GM20431 (cell line): ENCODE measurements around the gene XYLT1.

Experiments used
- in situ Hi-C: fragments of 300-500 bp; cut with MseI, MboI; formaldehyde crosslinking; loops from one replicate; pipeline ENCODE4 v1.15.0; 2020; ENCODE audit warnings: low sequenced_read_pairs; ENCODE audit not compliant: unreplicated experiment

XYLT1 gene

DNA sequence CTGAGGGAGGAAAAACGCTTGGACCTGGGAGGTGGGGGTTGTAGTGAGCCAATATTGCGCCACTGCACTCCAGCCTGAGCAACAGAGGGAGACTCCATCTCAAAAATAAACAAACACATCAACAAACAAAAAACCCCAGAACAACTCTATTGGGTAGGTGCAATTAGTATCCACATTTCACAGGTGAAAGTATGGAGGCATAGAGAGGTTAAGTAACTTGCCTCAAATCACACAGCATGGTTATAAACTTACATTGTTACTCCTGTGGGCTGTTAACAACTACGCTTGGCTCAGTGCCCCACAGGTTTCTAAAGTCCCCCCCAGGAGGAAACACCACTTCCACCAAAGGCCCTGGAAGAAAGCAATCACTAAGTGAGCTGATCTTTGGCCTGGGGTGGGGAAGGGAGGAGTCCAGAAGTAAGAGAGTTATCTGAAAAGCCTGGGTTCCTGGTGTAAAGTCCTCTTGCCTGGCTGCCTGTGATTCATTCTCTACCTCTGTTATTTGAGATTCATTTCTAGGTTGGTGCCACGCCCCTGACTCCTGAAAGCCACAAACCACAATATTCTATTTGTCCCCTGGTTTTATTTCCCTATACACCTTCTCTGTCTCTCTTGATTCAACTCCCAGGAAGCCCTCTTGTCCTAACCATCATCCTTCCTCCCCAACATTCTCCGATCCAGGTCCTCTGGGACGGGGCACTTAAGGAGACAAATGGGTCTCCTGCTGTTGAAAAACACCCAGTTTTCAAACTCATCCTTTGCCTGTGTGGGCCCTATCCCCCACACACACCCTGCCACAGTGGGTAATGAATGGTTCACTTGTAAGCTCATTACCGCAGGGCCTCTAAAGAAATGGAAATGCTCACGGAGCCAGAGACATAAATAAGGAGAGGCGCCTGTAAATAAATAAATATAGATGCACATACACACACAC is 195.4 kb downstream of the XYLT1 start:
- in situ Hi-C loops: no loop called here

DNA sequence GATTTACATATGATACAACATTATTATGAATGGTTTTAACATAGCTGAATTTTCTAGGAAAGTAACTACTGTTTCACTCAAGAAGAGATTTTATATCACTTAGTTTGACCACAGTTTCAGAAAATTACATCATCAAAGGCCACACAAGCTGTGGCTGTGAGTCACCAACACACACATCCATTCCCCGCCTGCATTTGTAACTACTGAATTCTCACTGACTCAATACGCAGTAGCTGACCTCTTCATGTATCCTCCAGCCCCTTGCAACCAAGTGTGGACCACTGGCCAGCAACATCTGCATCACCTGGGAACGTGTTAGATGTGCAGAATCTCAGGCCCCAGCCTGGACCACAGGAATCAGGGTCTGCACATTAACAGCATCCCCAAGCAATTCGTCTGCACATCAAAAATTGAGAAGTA is 197.6 kb downstream of the XYLT1 start:
- in situ Hi-C loops: no loop called here

DNA sequence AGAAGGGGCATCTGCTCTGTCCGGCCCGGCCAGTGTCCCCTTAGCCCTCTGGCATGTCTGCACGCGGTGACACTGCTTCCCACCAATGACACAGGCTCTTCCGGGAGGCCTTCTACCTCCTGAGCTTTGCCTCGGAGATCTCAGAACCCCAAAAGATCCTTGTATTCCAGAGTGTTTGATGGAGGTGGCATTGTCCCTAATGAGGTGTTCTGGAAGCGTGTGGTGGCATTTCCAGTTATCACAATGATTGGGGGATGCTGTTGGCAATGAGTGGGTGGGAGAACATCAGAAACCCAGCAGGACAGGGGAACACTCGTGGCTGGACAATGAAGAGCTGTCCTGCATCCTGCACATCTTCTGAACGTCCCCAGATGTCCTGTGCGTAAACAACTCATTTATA is 198.0 kb downstream of the XYLT1 start:
- in situ Hi-C loops: no loop called here

DNA sequence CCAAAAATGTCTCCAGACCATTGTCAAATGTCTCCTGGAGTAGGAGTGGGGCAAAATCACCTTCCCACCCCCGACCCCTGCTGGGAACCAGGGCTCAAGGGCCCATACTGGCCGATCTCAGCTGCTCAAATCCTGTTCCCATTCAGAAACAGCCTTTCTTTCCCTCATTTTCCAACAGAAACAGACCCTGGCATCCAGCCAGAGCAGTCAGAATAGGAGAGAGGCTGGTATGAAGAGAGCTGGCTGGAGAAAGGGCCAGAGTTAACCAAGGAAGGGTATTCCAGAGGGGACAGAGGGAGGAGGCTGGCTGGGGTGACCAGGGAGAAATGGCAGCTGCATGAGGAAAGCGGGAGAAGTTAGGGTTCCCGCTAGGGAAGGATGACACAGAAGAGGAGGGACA is 199.1 kb downstream of the XYLT1 start:
- in situ Hi-C loops: no loop called here

DNA sequence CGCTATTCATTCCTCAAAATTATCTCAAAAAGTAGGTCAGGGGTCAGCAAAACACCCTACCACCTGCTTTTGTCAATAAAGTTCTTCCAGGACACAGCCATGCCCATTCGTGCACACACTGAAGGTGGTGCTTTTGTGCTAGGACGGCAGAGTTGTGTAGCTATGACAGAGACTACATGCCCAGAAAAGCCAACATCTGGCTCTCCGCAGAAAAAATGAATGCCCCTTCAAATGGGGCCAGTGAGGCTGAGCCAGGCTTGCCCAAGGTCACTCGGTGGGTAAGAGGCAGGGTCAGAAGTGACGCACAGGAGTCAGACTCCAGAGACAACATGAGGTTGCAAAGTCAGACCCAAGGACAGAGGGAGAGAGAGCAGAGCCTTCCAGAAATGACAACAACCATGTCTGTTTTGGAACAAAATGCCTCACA is 200.1 kb downstream of the XYLT1 start:
- in situ Hi-C loops: no loop called here

DNA sequence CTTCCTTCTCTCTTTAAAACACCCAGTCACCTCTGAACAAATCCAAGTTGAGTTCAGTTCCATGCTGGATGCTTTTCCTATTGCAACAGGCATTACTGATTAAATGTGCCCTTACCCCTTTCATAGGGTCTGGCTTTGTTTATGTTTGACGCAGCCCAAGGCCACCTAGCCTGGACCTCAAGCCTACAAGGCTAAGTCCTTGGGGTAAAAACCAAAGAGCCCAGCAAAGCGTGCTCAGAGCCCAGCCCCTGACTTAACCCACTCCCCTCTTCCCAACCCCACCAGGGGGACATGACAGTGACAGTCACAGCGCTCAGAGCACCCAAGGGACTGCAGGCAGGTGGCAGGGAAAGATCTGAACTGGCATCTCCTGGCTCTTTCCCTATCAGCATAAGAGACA is 200.6 kb downstream of the XYLT1 start:
- in situ Hi-C loops: no loop called here

DNA sequence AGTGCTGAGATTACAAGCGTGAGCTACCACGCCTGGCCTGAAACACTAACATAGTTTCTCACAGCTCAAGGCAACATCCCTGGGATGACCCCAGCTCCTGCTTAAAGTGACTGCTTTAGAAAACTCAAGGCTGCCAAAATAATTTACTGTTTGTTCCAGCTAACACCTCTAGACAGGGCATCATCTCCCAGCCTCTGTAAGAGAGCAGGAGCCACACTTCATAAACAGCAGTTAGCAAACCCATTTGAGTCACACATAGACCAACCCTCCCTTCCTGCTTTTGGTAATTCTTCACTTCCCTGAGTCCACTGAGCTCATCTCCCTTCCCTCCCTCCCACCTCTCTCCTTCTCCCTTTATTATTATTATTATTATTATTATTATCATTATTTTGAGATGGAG is 201.3 kb downstream of the XYLT1 start:
- in situ Hi-C loops: no loop called here

DNA sequence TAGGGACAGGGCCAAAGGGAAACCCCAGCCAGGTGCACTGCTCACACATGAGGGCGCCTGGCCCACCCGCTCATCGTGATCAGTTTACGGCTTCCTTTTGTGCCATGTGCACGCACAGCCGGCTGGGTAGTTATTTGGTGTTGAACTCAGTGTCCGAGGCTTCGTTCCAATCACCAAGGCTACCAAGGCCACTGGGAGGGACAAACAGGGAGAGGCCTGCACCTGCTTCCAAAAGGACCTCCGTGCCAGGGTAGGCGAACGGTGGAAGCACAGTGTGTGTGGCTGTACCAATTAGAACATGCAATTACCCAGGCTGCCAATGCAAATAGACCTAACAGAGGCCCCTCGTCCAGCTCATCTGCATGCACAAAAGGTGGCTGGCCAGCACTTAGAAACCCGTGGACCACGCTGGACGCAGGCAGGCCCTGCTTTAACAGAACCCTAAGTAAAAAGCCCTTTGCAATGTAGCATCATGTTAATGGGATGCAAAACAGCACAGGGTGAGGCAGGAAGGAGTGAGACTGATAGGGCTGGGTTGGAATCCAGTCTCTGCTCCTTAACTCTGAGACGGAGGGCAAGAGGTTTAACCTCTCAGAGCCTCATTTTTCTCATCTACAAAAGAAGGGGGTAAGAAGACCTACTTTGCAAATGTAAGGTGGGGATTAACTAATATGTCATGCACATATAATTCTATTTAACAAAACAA is 204.0 kb downstream of the XYLT1 start:
- in situ Hi-C loops: no loop called here

DNA sequence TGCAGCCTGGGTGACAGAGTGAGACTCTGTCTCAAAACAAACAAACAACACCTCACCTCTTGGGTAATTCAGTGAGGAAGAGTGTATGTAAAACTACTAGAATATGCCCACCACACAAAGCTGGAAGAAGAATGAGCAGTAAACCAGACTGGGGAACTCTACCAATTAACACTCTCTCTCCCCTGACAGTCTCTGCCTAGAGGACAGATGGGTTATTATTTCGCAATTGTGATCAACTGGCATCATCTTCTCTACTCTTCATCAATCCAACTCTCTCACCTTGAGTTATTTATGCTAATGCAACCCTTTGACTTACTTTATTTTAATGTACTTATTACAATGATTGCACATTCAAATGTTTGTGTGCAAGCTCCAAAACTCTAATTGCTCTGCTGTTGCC is 205.6 kb downstream of the XYLT1 start:
- in situ Hi-C loops: no loop called here

DNA sequence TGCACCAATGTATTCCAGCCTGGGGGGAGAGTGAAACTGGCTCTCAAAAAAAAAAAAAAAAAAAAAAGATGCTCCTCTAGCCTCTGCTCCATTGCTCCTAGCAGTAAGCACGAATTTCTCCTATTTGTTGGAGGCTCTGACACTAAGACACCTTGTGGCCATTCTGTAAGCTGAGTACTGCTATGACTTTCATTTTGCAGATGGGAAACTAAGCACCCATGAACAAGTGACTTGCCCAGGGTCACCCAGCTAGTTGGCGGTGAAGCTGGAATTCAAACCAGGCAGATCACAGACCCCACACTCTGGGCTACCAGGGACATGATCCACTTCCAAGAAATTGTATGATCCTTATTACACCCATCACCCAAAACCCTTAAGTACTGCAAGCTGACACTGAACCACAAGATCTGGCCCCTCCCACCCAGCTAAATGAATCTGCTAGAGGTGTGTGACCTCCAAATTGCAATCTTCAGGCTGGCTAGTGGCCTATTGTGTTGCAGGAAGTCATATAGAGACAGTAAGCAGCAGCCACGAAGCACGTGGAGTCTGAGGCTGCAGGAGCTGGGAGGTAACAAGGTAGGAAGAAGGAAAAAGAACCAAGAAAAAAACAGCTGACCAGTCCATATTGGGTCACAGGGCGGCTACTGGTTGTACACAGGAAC is 209.4 kb downstream of the XYLT1 start:
- in situ Hi-C loops: no loop called here

DNA sequence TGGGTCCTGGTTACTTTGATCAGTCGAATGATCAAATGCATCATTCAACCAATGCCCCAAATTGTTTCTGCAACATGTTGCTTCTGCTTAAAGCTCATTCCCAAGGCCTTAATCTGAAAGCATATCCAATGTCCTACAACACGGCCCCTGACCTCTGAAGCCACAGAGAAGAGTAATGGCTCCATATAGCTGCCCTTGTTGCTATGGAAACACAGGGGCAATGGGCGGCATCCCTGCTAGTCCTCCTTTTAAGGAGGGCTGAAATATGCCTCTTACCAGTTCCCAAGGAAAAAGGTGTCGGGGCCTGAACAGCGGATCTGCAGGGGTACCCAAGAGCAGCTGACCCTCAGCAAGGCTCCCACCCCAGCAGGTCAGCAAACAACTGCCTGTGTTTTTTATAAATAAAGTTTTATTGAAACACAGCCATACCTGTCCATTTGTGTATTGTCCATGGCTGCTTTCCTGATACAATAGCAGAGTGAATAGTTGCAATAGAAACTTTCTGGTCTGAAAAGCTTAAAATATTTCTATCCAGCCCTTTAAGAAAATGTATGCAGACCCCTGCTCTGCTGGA is 210.4 kb downstream of the XYLT1 start:
- in situ Hi-C loops: no loop called here

DNA sequence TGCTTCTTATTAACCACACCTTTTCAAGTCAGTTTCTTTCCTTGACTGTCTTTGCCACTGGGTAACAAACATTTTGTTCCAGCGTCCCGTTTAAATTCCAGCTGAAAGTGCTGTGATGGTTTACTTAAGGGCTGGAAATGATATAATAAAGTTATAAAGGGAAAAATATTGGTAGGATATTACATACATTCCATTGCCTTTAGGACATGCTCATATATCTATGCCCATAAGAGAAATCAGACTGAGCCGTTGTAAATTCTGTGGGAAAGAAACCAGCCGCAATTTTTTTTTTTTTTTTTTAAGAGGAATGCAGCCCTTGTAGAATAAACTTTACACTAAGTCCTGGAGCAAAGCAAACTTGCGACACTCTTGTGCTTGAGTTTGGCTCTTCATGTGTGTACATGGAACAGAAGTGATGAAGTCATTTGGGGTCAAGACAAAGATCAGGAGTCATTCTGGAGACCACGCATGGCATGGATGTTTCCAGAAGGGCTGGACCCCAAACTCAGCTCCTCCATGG is 210.9 kb downstream of the XYLT1 start:
- in situ Hi-C loops: no loop called here

DNA sequence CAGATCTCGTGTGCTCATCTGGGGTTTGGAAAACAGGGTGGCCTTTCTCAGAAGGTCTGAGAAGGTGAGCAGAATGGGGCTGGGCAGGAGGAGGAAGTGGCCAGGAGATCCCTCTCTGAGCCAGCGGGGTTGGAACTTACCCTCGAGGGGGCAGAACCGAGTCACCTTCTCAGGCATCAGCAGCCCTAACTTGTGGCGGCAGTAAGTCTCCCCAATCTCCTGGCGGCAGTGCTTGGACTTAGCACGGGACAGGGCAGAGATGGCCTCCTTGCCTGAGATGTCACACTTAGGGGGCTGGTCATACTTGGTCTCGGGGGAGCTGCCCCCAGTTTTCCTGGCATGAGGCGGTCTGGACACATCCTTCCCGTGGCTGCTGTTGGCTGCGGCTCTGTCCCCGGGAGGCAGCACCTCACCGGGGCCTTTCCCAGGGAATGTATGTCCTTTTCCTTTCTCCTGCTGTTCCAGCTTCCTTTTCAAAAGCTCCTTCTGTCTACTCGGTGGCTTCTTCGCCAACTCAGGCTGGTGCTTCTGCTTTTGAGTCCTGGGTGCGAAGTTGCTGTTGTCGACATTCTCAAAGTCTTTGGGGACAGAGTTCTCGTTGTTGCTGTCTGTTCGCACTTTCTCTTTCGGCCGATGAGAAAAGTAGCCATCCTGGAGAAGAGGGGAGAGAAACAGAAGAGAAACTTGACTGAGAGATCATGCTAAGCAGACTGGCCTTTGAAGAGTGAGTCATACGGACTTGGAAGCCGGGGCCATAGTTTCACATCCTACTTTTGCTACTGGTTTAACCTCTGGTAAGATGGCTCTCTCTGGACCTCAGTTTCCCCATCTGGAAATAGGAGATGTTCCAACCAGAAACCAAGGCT is 211.7 kb downstream of the XYLT1 start:
- in situ Hi-C loops: no loop called here

DNA sequence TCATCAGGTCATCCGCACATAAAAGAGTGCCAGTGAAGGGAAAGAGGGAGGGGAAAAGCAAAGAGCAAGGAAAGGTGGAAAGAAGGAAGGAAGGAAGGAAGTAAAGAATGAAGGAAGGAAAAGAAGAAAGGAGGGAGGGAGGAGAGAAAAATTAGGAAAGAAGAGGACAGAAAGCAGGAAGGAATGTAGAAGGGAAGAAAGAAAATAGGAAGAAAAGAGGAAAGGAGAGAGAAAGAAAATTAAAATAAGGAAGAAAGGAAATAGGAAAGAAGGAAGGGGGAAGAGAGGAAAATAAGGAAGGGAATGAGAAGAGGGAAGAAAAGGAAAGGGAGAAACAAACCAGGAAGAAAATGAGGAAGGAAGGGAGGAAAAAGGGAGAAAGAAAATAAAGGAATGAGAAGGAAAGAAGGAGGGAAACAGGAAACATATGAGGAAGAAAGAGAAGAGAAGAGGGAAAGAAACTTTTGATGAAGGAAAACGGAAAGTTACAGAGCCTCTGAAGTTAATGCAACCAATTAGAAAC is 212.6 kb downstream of the XYLT1 start:
- in situ Hi-C loops: no loop called here

DNA sequence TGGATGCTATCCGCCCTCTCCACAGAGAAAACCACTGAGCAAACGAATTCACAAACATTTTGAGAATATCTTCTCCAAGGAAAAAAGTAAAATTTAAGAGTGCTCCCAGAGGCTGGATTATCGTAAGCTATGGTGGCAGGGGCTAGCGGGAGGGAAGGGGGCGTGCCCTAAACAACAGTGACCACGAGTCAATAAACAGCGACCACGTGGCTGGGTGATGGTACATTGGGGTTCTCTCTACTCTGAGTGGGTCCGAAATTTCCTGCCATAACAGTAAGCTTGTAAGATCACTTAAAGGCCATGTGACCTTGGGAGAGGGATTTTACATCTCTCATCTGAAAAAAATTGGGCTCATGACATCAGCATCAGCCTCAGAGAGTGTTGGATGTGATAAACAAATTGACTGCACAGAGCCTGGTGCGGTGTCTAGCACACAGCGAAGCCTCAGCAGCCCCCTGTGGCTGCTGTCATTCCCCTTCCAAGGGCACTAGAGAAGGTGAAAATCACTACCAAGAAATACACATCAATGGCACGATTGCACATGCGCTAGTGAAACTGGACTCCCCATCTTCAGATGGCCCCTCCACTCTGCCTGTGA is 213.2 kb downstream of the XYLT1 start:
- in situ Hi-C loops: no loop called here

DNA sequence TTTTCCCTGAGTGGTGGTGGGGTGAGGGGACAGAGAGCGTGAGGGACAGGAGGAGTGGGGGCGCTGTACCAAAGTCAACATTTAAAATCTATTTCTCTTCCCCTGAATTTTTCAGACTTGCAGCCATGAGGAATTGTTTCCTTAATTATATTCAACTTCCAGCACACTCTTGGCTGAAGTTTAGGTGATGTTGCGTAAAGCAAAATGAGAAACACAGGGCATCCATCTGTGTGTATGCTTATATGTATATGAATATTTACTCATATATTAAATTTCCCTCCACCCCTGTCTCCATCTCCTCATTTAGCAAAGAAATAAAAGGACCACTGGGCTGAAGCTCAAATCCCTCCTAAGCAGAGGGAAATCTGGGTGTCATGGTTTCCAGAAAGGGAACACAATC is 218.1 kb downstream of the XYLT1 start:
- in situ Hi-C loops: no loop called here

DNA sequence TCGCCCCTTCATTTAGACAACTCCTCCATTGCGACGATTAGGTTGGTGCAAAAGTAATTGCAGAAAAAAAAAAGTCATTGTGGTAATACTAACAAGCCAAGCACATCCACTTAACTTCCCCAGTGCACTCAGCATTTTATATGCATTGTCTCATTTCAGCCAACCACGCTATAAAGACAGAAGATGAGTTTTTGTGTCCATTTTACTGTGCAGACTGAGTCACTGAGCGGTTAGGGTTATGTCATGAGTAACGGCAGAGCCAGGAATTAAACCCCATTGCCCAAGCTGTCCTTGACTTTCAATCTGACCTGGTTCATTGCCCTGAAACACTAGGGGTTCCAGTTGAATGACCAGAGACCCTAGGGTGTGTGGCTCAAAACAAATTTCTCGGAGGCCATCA is 218.7 kb downstream of the XYLT1 start:
- in situ Hi-C loops: no loop called here

DNA sequence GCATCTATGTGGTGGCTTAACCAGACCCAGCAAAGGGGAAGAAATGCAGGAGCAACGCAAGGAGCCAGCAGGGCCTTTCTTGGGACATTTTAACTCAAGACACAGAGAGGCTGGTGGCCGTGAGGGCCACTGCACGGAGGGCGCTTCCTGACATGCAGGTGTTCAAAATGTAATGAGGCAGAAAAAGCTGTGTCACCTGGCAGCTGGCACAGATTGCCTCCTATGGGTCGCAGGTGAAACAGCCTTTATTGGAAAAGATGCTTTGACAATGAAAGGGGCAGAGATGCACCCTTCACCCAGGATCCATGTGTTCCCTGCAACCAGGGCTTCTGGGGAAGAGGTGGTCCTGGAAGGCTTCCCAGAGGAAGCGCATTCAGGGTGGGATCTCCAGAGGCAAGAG is 219.3 kb downstream of the XYLT1 start:
- in situ Hi-C loops: no loop called here
